GM04503 (cell line): ENCODE results near the gene AHRR.
"Not testable (repeated sequence)": the region's sequence is repeated elsewhere in the genome, so short reads cannot be mapped to it uniquely, and the experiment has no call there.

ENCODE experiments used
- DNase-seq: peaks from one replicate; pipeline ENCODE4 v3.0.0-alpha.2; 2012; ENCODE audit warnings: low read depth

AHRR gene

GRCh38 chr5:321230-321725 lies at the start of gene AHRR:
TSS of gene AHRR (plus strand) at chr5:321714. CDS start at chr5:343903, 22,189 bp downstream.
- no peak for DNase-seq

- not testable (repeated sequence) for DNase-seq
Measured at GRCh38 chr5:271828-272167, 49.7 kb upstream of the AHRR start.

GRCh38 chr5:273091-273490 lies 48.4 kb upstream of the AHRR start:
- DNase-seq, result not testable (repeated sequence)

- DNase-seq, result not testable (repeated sequence)
Measured at GRCh38 chr5:273491-273890, 48.0 kb upstream of the AHRR start.

- not testable (repeated sequence) for DNase-seq
Measured at GRCh38 chr5:274346-274745, 47.2 kb upstream of the AHRR start.

- DNase-seq, result no peak
Measured at GRCh38 chr5:278646-279045, 42.9 kb upstream of the AHRR start.

- DNase-seq, result not testable (repeated sequence)
Measured at GRCh38 chr5:279051-279665, 42.4 kb upstream of the AHRR start.

- no peak for DNase-seq
Measured at GRCh38 chr5:285991-286557, 35.4 kb upstream of the AHRR start.

GRCh38 chr5:290200-290599 lies 31.3 kb upstream of the AHRR start:
- DNase-seq, result not testable (repeated sequence)

- DNase-seq, result not testable (repeated sequence)
Measured at GRCh38 chr5:291345-291744, 30.2 kb upstream of the AHRR start.

- DNase-seq, result not testable (repeated sequence)
Measured at GRCh38 chr5:294788-295187, 26.7 kb upstream of the AHRR start.

GRCh38 chr5:296207-296606 lies 25.3 kb upstream of the AHRR start:
- not testable (repeated sequence) for DNase-seq

- DNase-seq, result not testable (repeated sequence)
Measured at GRCh38 chr5:296954-297353, 24.6 kb upstream of the AHRR start.

GRCh38 chr5:297448-297847 lies 24.1 kb upstream of the AHRR start:
- DNase-seq, result not testable (repeated sequence)

- DNase-seq, result not testable (repeated sequence)
Measured at GRCh38 chr5:297991-298736, 23.4 kb upstream of the AHRR start.

- no peak for DNase-seq
Measured at GRCh38 chr5:298737-299125, 22.8 kb upstream of the AHRR start.

- not testable (repeated sequence) for DNase-seq
Measured at GRCh38 chr5:299921-300320, 21.6 kb upstream of the AHRR start.

- DNase-seq, result not testable (repeated sequence)
Measured at GRCh38 chr5:300691-301435, 20.7 kb upstream of the AHRR start.

GRCh38 chr5:302416-302815 lies 19.1 kb upstream of the AHRR start:
- not testable (repeated sequence) for DNase-seq

- DNase-seq, result no peak
Measured at GRCh38 chr5:302966-303365, 18.5 kb upstream of the AHRR start.

GRCh38 chr5:303741-304140 lies 17.8 kb upstream of the AHRR start:
- not testable (repeated sequence) for DNase-seq

- no peak for DNase-seq
Measured at GRCh38 chr5:305050-305449, 16.5 kb upstream of the AHRR start.
